BJ (cell line): ENCODE measurements around the gene OR2Y1. TPM values are rescaled to one million over a fixed set of nuclear protein-coding genes. Genes with fewer than 3 reads are reported as not detected.

Experiments
- CTCF ChIA-PET: fragments of 350-600 bp; formaldehyde crosslinking; extraction: SDS; loops from one replicate; lab custom pipeline; 2021; ENCODE audit warnings: antibody characterized with exemption, inconsistent platforms; lab: Yijun Ruan, JAX
- POLR2A ChIA-PET: fragments of 300-600 bp; sonication (Branson Sonifier 250); formaldehyde crosslinking; extraction: SDS; loops from one replicate; lab custom pipeline; 2021; ENCODE audit warnings: antibody characterized with exemption; lab: Charles Lee
- DNase-seq: peaks from one replicate; pipeline ENCODE4 v3.0.0-alpha.2; 2011; ENCODE audit warnings: low read depth
- H3K27me3 ChIP-seq: 2 replicates; pipeline ENCODE4 v1.6.0; 2011; ENCODE audit warnings: low read length; ENCODE audit not compliant: control insufficient read depth, insufficient read depth
- H3K36me3 ChIP-seq: 2 replicates; pipeline ENCODE4 v1.5.1; 2011; ENCODE audit warnings: low read length; ENCODE audit not compliant: control insufficient read depth, insufficient read depth
- H3K4me3 ChIP-seq: 2 replicates; pipeline ENCODE4 v1.5.1; 2011; ENCODE audit warnings: low read depth, mild to moderate bottlenecking, control low read depth, low read length
- CTCF ChIP-seq: IDR thresholded peaks from 2 replicates; pipeline ENCODE4 v1.5.1; 2011; ENCODE audit warnings: low read depth, mild to moderate bottlenecking, control low read depth, inconsistent platforms, low read length, moderate library complexity; ENCODE audit not compliant: insufficient read depth
- polyA plus RNA-seq: library from polyadenylated mRNA; depleted of rRNA; stranded (reverse); fragments of >200 nt; gene quantifications from 2 replicates; pipeline ENCODE4 v1.2.3, GENCODE V29; 2011

Gene OR2Y1
- polyA plus RNA-seq, 1 experiment: not detected

- DNase-seq: no peak
- Histone ChIP-seq H3K36me3 (no peaks in the 10 kb centered on the region), H3K27me3 (no peaks in the 10 kb centered on the region), H3K4me3 (no peak overlapping the region)
- POLR2A ChIA-PET: no interaction called here
- CTCF ChIA-PET: no interaction called here
- no peak for TF ChIP-seq CTCF
Observed at GRCh38 chr5:180736536-180736935, 3.3 kb downstream of the OR2Y1 start.

- TF ChIP-seq CTCF: no peak
- CTCF ChIA-PET: no interaction called here
- POLR2A ChIA-PET: no interaction called here
- H3K36me3 ChIP-seq: no peaks in the 10 kb centered on the region
- no peaks in the 10 kb centered on the region for H3K27me3 ChIP-seq
- DNase-seq: no peak
- no peak overlapping the region for H3K4me3 ChIP-seq
Observed at GRCh38 chr5:180724944-180725343, 14.9 kb downstream of the OR2Y1 start.

GRCh38 chr5:180723936-180724335 is 15.9 kb downstream of the OR2Y1 start:
- DNase-seq: no peak
- H3K36me3 ChIP-seq: no peaks in the 10 kb centered on the region
- H3K27me3 ChIP-seq: no peaks in the 10 kb centered on the region
- no peak overlapping the region for H3K4me3 ChIP-seq
- CTCF ChIA-PET: no interaction called here
- POLR2A ChIA-PET: no interaction called here
- no peak for TF ChIP-seq CTCF

- CTCF ChIA-PET: no interaction called here
- Histone ChIP-seq H3K4me3 (no peak overlapping the region), H3K36me3 (no peaks in the 10 kb centered on the region), H3K27me3 (no peaks in the 10 kb centered on the region)
- TF ChIP-seq CTCF: no peak
- DNase-seq: no peak
- POLR2A ChIA-PET: no interaction called here
Observed at GRCh38 chr5:180720486-180720885, 19.4 kb downstream of the OR2Y1 start.

GRCh38 chr5:180719781-180720180 is 20.1 kb downstream of the OR2Y1 start:
- ChIA-PET POLR2A (no interaction called here), CTCF (no interaction called here)
- no peak overlapping the region for H3K4me3 ChIP-seq
- no peak for TF ChIP-seq CTCF
- H3K36me3 ChIP-seq: no peaks in the 10 kb centered on the region
- DNase-seq: no peak
- H3K27me3 ChIP-seq: no peaks in the 10 kb centered on the region
